Pulmonary artery endothelial cell (primary cell): Measurements from ENCODE around the gene FKTN. TPM values are rescaled to one million over a fixed set of nuclear protein-coding genes. Genes with fewer than 3 reads are reported as not detected.
"Not testable (repeated sequence)": the region's sequence is repeated elsewhere in the genome, so short reads cannot be mapped to it uniquely, and the experiment has no call there.

ENCODE experiments used
- DNase-seq: peaks from one replicate; pipeline ENCODE4 v3.0.0-alpha.2; 2011; ENCODE audit warnings: low read depth, low spot score
- total RNA-seq: library from RNA; depleted of rRNA; stranded (reverse); fragments of >200 nt; gene quantifications from 2 replicates; pipeline ENCODE4 v1.2.3, GENCODE V29; 2014

Gene FKTN
- 15.8 and 21.4 TPM in 2 replicates for total RNA-seq

DNA sequence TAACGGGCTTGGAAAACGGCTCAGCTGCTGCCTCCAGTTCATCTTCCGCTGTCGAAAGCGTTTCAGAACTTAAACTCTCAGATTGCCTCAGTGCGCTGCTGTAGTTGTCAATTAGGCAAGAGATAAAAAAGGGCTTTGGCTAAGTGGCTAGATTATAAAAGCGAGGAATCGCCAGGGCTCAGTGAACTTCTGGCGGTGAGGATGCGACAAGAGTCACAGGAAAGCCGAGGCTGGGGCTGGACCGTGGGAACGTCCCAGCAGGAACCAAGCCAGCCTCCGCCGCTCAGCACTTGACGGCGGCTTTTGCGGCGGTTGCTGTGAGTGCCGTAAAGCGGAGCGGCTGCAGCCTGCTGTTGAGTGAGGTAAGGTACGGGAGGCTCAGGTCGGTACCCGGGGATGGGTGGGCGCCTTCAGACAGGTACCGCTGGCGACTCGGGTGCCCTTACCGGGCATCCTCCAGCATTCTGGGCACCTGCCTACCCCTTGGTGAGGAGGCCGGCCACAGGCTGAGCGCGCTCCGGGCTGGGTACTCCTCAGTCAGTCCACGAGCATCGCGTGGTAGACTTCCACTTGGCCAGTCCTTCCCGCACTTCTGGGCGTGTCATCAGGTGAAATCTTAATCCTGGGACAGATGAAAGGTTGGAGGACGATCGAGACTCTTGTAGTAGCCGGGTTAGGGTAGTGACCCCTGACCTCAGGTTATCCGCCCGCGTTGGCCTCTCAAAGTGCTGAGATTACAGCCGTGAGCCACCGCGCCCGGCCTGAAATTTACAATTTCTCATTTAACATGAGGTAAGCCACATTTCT is at the start of gene FKTN:
Gene FKTN, plus strand, starts transcription at position 328 of the 807 bp plus-strand sequence. CDS start 16,902 bp downstream, outside the sequence.
- peak; percentile 46 for DNase-seq

DNA sequence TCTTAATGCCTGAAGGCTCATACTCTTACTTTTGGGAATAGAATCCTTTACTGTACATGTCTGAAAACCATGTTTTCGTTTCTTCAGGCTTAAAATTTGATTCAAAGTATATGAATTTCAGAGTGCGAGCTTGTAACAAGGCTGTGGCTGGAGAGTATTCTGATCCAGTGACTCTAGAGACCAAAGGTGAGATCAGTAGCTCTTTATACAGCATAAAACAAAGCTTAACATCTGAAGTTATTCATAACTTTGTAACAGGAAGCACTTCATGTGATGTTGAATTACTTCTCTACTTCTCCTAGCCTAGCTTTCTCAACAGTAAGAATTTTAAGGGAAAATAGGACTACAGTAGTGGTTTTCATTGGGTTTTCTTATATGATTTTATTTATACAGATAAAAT is 49.4 kb upstream of the FKTN start:
- DNase-seq: no peak

DNA sequence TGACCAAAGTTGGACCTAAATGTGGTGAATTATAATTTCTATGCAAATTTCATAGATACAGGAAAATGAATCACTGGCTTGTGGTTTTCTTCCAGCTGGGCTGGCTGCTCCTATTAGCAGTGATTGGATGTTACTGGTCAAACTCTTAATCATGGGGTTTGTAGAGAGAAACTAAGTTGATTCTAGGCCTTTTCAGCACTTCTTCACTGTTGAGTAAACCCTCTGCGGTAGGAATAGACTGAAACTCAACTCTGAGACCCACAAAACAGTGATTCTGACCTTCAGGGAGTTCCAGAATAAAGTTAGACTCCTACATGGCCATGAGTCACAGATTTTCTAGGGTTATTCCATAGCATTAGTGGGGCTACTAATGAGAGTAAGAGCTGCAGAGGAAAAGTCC is 47.9 kb upstream of the FKTN start:
- DNase-seq: no peak

DNA sequence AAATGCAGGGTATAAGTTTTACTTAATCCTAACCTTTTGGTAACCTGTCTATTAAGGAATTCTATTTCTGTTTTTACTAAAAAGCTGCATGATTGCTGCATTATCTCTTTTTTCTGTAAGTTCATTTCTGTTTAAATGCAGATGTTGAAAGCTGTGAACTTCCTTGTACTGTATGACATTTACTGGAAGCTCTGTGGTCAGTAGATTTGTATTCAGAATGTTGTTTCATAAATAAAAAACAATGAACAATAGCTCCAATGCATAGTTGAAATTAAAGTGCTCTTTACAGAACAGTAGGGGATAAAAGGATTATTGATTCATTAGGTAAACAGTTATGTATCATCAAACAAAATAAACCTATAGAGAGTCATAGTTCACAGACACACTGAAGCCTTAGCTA is 46.5 kb upstream of the FKTN start:
- no peak for DNase-seq

DNA sequence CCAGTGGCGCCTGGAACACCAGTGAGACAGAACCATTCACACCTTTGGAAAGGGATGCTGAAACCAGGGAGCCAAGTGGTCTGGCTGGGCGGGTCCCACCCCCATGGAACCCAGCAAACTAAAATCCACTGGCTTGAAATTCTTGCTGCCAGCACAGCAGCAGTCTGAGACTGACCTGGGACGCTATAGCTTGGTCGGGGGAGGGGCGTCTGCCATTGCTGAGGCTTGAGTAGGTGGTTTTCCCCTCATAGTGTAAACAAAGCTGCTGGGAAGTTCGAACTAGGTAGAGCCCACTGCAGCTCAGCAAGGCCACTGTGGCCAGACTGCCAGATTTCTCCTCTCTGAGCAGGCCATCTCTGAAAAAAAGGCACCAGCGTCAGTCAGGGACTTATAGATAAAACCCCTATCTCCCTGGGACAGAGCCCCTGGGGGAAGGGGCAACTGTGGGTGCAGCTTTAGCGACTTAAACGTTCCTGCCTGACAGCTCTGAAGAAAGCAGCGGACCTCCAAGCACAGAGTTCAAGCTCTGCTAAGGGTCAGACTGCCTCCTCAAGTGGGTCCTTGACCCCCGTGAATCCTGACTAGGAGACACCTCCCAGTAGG is 42.0 kb upstream of the FKTN start:
- no peak for DNase-seq

DNA sequence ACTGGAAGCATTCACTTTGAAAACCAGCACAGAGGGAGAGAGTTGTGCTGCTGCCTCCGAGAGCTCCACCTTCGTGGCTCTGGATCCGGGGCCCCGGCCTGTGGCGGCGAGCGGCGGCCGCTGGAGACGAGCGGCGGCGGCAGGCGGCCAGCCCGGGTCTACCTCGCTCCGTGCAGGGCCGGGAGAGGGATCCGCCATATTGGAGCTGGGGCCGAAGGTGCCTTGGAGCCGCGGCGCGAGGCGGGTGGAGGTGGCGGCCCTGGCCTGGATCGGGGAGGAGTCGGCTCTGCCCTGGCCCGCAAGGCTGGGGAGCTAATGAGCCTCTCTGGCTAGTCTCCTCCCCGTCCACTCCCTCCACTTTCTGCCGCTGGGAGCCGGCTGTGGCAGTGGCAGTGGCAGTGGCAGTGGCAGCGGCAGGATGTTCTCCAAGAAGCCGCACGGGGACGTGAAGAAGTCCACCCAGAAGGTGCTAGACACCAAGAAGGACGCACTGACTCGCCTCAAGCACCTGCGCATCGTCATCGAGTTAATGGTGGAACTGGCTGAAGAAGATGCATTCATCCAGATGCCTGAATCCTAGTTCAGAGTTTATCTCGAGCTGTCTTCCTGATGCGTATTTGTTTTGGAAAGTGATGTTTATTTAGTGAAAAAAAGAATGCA is 38.1 kb upstream of the FKTN start:
- not testable (repeated sequence) for DNase-seq

DNA sequence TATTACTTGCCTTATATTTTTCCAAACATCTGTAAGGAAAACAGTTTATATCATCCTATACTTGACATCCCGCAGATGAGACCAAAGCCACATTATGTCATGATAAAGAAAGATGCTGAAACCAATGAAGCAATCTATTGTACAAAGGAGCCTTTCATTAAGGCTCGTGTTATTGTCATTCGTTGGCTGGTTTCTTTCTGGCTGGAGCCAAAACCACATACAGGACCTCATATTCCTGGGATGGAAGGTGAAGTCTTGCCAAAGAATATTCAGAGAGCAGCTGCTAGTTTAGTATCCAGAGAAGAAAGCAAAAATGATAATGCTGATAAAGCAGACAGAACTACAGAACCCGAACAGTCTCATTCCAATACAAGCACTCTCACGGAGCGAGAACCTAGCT is 36.9 kb upstream of the FKTN start:
- not testable (repeated sequence) for DNase-seq

DNA sequence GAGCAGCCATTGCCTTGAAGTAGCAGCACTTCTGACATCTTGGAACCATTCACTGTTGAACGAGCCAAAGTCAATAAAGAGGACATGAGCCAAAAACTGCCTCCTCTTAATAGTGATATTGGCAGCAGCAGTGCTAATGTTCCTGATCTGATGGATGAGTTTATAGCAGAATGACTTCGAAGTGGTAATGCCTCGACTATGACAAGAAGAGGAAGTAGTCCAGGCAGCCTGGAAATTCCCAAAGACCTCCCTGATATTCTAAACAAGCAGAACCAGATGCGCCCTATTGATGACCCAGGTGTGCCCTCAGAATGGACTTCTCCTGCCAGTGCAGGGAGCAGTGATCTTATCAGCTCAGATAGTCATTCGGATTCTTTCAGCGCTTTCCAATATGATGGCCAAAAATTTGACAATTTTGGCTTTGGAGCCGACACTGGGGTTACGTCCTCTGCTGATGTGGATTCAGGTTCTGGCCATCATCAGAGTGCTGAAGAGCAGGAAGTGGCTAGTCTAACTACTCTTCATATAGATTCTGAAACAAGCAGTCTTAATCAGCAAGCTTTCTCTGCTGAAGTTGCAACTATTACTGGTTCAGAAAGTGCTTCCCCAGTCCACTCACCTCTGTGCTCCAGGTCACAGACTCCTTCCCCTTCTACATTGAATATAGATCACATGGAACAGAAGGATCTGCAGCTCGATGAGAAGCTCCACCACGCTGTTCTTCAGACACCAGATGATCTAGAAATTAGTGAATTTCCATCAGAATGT is 35.1 kb upstream of the FKTN start:
- not testable (repeated sequence) for DNase-seq

DNA sequence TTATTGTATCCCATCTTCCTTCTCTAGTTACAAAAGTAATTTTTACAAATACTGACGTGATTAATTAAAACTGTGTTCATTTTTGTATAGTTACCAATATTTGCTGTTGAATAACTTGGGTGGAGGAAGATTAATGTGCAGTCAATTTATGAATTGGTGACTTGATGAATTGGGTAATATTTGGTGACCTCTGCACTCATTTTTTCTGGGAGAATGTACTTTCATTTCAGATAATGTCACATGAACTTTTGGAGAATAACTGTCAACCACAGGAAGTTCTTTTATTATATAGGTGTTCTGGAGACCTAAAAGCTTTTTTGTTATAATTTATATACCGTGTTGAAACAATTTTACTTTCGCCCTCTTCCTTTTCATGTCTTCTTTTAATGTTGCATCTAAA is 26.4 kb upstream of the FKTN start:
- DNase-seq: no peak

DNA sequence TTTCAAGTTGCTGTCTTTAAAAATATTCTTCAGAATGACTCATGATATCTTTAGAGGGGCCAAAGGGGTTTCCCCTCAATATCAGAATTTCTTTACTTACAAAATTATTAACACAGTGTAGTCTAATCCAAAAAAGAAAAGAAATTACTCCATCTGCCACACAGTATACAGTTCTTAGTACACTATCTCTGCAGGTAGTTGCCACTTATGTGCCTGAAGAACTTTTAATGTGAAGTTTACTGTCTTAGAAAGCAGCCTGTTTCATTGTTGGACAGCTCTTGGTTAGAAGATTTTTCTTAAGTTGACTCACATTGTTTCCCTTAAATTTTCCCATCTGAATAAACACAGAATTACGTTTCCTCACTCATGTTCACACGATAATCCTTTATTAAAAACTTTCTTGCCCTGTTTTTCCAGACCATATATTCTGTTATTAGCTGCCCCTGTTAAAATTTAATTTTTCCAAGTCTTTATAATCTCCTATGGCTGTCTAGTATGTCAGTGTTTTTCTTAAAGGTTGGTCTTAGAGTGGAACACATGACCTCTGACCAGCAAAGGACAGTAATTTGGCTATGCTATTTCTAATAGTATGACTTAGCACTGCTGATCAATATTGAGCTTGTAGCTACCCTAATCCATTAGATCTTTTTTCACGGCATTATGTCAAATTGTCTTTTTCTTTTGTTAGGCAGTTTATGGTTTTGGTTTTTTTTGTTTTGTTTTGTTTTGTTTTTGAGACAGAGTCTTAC is 21.8 kb upstream of the FKTN start:
- DNase-seq: no peak

DNA sequence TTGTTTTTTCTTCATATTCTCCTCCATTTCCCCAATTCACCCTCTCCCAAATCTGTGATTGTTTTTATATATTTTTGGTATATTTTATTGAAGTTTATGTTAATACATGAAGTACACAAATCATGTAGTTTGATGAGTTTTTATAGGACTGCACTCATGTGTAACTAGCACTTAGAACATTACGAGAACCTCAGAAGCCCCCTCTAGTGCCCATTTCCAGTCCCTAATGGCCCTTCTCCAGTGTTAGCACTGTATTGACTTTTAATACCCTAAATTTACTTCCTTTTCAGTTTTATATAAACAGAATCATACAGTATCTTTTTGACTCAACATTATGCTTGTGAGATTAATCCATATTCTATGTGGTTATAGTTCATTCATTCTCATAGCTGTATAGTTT is 18.5 kb upstream of the FKTN start:
- no peak for DNase-seq

DNA sequence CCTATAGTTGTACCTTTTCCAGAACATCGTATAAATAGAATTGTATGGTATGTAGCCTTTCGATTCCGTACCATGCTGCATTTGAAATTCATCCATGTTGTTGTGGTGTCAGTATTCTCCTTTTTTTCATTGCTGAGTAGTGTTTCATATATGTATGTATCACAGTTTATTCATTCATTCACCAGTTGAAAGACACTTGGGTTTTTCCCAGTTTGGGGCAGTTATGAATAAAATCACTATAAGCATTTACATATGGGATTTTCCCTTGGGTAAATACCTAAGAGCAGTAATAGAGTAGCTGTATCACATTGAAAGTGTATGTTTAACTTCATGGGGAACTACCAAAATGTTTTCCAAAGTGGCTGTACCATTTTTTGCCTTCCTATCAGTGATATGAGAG is 16.1 kb upstream of the FKTN start:
- DNase-seq: no peak

DNA sequence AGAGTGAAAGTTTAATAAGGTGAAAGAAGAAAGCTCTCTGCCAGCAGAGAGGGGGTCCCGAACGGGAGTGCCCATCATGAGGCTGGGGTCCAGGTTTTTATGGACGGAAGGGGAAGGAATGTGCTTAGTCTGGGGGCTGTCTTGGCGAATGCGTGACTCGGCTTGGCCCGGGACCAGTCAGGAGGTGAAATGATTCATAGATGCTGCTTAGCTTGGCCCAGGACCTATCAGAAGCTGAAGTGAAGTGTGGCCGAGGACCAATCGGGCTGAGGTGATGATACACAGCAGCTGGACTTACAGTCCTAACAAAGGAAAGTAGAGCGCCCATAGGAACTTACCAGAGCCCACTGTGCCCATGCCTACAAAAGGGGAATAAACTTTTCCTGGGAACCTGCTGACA is 3.9 kb upstream of the FKTN start:
- no peak for DNase-seq

DNA sequence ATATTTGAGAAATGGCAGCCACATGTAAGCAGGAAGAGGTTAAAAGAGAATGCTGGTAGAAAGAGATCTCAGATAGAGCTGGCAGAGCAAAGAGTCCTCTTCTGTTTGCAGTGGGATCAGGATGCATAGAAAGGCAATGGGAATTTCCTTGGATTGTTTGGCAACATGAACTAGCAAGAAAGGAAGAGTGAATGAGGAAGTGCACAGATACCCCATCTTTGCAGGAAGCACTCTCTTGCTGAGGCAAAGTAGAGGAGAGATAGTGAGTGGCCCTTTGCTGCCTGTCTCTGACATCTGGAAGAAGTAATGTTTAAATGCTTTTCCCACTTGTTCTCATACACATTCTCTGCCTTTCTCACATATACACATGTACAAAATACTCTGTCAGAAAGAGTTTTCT is 14.5 kb downstream of the FKTN start:
- no peak for DNase-seq

DNA sequence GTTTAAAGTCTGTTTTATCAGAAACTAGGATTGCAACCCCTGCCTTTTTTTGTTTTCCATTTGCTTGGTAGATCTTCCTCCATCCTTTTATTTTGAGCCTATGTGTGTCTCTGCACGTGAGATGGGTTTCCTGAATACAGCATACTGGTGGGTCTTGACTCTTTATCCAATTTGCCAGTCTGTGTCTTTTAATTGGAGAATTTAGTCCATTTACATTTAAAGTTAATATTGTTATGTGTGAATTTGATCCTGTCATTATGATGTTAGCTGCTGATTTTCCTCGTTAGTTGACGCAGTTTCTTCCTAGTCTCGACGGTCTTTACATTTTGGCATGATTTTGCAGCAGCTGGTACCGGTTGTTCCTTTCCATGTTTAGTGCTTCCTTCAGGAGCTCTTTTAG is 22.0 kb downstream of the FKTN start:
- DNase-seq: not testable (repeated sequence)

DNA sequence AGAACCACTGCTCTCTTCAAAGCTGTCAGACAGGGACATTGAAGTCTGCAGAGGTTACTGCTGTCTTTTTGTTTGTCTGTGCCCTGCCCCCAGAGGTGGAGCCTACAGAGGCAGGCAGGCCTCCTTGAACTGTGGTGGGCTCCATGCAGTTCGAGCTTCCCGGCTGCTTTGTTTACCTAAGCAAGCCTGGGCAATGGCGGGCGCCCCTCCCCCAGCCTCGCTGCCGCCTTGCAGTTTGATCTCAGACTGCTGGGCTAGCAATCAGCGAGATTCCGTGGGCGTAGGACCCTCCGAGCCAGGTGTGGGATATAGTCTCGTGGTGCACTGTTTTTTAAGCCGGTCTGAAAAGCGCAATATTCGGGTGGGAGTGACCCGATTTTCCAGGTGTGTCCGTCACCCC is 23.6 kb downstream of the FKTN start:
- DNase-seq: not testable (repeated sequence)

DNA sequence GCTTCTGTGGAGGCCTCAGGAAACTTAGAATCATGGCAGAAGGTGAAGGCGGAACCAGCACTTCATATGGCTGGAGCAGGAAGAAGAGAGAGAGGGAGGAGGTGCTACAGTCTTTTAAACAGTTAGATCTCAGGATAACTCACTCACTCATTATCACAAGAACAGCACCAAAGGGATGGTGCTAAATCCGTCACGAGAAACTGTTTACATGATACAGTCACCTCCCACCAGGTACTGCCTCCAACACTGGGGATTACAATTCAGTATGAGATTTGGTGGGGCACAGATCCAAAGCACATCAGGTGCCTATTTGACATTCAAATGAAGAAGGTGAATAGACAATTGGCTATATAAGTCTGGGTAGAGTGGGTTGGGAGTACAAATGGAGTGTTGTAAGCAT is 35.2 kb downstream of the FKTN start:
- no peak for DNase-seq

DNA sequence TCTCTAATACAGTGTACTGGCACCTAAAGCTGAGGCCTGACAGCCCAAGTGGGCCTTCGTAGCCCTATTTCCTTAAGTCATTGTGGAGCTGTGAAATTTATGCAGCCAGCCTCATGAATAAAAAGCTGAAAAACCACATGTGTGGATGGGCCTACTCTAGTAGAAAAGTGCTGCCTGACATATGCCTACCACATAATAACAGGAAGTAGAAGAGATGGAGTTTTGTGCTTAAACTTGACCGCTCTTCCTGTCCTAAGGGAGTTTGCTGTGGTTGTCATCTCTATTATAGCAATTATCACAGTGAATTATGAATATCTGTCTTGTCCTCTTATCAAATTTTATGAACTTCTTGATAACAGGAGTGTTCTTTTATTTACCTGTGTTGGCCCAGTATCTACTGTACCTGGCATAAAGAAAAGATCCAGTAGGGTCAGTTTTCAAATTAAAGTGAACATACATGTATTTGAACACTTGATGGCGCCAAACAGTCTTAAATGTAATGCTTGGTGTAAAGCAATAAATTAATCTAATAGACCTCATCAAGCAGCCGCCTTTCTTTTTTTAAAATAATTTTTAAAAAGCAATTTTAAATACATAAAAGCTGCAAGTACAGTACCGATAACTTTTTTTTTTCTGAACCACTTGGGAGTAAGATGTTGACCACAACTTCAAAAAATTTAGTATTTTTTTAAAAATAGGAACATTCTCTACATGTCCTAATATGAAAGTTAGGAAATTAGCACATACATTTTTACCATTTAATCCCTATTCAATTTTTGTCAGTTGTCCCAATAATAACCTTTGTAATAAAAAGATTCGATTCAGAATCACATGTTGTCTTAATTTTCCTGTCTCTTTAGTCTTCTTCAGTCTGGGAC is 51.0 kb downstream of the FKTN start:
- DNase-seq: peak; percentile 2

DNA sequence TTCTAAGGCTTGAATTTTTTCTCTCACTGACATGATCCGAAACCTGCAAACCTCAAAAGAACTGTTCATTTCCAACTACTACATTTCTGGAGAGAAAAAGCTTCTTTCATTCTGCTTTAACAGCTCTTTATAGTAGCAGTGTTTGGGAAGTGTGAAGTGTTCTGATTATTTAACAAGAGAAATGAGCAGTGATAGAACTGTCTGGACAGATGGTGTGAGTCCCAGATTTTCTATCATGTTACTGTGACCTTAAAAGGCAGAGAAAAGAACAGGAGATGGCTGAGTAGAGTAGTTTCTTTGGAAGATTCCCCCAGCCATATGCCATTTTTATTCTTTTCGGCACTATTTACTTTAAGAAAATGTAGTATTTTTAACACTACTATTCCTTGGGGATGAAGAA is 63.1 kb downstream of the FKTN start:
- no peak for DNase-seq

DNA sequence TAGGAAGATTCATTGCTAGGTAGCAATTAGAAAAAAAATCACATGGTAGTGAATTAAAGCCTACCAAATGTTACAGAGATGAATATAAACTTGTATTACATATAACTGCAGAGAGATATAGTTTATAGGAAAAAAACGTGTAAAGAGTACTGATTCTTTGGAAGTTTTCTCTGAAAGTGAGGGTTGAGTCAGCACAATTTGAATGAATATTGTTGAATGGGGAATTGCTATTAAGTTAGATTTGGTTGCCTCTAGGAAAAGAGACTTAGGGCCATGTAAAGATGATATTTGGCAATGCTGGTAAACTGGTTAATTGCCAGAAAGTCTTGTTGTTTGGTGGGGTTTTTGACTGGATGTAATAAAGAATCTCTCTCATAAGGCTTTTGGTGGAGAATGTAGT is 67.2 kb downstream of the FKTN start:
- no peak for DNase-seq
